GM23338 (cell line): ENCODE data around the gene ZNF581.

Source experiments
- CREB1 ChIP-seq: fragments of 250-450 bp; sonication (Bioruptor Pico); IDR thresholded peaks from 2 replicates; pipeline ENCODE4 v1.5.0; 2020; ENCODE audit warnings: low read depth, mild to moderate bottlenecking, moderate library complexity
- EZH2 ChIP-seq: fragments of 200-600 bp; sonication (generic); IDR thresholded peaks from one replicate; pipeline ENCODE4 v1.8.0; 2017; ENCODE audit warnings: antibody characterized with exemption, mild to moderate bottlenecking, low read depth; ENCODE audit not compliant: unreplicated experiment
- EZH2phosphoT487 ChIP-seq: fragments of 200-600 bp; sonication (generic); IDR thresholded peaks from one replicate; pipeline ENCODE4 v1.8.1; 2018; ENCODE audit warnings: antibody characterized with exemption; ENCODE audit not compliant: unreplicated experiment
- JUNB ChIP-seq: IDR thresholded peaks from one replicate; pipeline ENCODE4 v1.6.1; 2016; ENCODE audit warnings: antibody characterized with exemption; ENCODE audit not compliant: unreplicated experiment
- NANOG ChIP-seq: IDR thresholded peaks from 2 replicates; pipeline ENCODE4 v1.6.1; 2016; ENCODE audit warnings: antibody characterized with exemption, borderline replicate concordance
- POLR2AphosphoS5 ChIP-seq: IDR thresholded peaks from 2 replicates; pipeline ENCODE4 v1.6.1; 2016; ENCODE audit warnings: antibody characterized with exemption, low read depth
- REST ChIP-seq: IDR thresholded peaks from one replicate; pipeline ENCODE4 v1.6.1; 2018; ENCODE audit warnings: antibody characterized with exemption; ENCODE audit not compliant: unreplicated experiment
- STAT1 ChIP-seq: IDR thresholded peaks from one replicate; pipeline ENCODE4 v1.6.1; 2016; ENCODE audit warnings: antibody characterized with exemption; ENCODE audit not compliant: unreplicated experiment
- ZNF114 ChIP-seq: fragments of 250-450 bp; sonication (Bioruptor Pico); IDR thresholded peaks from 2 replicates; pipeline ENCODE4 v1.5.0; 2020; ENCODE audit warnings: mild to moderate bottlenecking, moderate library complexity
- ZNF331 ChIP-seq: fragments of 250-450 bp; sonication (Bioruptor Pico); IDR thresholded peaks from 2 replicates; pipeline ENCODE4 v1.5.0; 2020; ENCODE audit warnings: low read depth, mild to moderate bottlenecking, moderate library complexity
- TF ChIP-seq, protein P1 (sequence below), 2 experiments: fragments of 200-600 bp in 1 of 2; sonication (generic) in 1 of 2; conservative IDR thresholded peaks; 2 replicates each; pipeline versions ENCODE4 v1.5.1 to v1.6.1; 2016 to 2017; ENCODE audit warnings: antibody characterized with exemption in 2 of 2, low read depth in 2 of 2, mild to moderate bottlenecking in 2 of 2, moderate library complexity in 1 of 2
- TF ChIP-seq, protein P2 (sequence below): IDR thresholded peaks from 2 replicates; pipeline ENCODE4 v1.6.1; 2016; ENCODE audit warnings: antibody characterized with exemption
- TF ChIP-seq, protein P3 (sequence below): fragments of 250-450 bp; sonication (Bioruptor Pico); IDR thresholded peaks from 2 replicates; pipeline ENCODE4 v1.5.0; 2020; ENCODE audit warnings: mild to moderate bottlenecking, moderate library complexity

DNA sequence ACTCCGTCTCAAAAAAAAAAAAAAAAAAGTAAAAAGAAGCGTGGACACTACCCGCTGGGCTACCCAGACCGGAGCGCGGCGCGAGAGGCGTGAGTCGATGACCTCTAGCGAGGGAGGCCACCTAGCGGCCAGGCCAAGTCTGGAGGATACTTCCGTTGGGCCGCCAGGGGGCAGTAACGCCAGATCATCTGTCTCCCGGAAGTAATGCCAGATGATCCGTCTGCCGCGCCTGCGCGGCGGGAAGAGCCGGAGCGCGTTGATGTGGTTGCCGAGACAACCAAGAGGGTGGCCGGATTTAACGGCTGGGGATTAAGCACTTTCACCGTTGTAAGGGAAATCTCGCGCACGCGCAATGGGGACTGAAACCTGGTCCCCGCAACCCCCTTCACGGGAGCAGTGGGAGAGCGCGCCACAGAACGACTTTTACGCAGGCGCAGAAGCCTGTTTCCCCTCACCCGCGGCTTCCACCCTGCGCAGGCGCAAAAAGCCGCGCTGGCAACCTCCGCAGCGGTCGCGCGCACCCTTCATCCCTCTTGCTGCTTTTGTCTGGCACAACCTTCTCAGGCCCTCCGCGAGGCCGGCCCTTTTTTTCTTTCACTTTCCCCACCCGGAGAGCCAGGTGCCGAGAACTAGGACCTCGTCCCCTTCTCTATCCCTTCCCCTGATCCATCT lies 10.3 kb downstream of the ZNF581 start:
- TF ChIP-seq, protein P1, sequence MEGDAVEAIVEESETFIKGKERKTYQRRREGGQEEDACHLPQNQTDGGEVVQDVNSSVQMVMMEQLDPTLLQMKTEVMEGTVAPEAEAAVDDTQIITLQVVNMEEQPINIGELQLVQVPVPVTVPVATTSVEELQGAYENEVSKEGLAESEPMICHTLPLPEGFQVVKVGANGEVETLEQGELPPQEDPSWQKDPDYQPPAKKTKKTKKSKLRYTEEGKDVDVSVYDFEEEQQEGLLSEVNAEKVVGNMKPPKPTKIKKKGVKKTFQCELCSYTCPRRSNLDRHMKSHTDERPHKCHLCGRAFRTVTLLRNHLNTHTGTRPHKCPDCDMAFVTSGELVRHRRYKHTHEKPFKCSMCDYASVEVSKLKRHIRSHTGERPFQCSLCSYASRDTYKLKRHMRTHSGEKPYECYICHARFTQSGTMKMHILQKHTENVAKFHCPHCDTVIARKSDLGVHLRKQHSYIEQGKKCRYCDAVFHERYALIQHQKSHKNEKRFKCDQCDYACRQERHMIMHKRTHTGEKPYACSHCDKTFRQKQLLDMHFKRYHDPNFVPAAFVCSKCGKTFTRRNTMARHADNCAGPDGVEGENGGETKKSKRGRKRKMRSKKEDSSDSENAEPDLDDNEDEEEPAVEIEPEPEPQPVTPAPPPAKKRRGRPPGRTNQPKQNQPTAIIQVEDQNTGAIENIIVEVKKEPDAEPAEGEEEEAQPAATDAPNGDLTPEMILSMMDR (conservative IDR thresholded peaks at IDR 0.05; ENCODE audit: low read depth in 2 of 2) = peak; percentile 97 to 100
- TF ChIP-seq REST (no peak), EZH2phosphoT487 (no peak), EZH2 (no peak), POLR2AphosphoS5 (peak; percentile 53), JUNB (no peak), ZNF114 (CRISPR knock-in tag) (no peak), CREB1 (peak; percentile 54), ZNF331 (CRISPR knock-in tag) (no peak), STAT1 (no peak), NANOG (no peak)
- TF ChIP-seq, protein P2, sequence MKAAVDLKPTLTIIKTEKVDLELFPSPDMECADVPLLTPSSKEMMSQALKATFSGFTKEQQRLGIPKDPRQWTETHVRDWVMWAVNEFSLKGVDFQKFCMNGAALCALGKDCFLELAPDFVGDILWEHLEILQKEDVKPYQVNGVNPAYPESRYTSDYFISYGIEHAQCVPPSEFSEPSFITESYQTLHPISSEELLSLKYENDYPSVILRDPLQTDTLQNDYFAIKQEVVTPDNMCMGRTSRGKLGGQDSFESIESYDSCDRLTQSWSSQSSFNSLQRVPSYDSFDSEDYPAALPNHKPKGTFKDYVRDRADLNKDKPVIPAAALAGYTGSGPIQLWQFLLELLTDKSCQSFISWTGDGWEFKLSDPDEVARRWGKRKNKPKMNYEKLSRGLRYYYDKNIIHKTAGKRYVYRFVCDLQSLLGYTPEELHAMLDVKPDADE = peak; percentile 68; the same call in 1 of the 2 replicates
- TF ChIP-seq, protein P3, sequence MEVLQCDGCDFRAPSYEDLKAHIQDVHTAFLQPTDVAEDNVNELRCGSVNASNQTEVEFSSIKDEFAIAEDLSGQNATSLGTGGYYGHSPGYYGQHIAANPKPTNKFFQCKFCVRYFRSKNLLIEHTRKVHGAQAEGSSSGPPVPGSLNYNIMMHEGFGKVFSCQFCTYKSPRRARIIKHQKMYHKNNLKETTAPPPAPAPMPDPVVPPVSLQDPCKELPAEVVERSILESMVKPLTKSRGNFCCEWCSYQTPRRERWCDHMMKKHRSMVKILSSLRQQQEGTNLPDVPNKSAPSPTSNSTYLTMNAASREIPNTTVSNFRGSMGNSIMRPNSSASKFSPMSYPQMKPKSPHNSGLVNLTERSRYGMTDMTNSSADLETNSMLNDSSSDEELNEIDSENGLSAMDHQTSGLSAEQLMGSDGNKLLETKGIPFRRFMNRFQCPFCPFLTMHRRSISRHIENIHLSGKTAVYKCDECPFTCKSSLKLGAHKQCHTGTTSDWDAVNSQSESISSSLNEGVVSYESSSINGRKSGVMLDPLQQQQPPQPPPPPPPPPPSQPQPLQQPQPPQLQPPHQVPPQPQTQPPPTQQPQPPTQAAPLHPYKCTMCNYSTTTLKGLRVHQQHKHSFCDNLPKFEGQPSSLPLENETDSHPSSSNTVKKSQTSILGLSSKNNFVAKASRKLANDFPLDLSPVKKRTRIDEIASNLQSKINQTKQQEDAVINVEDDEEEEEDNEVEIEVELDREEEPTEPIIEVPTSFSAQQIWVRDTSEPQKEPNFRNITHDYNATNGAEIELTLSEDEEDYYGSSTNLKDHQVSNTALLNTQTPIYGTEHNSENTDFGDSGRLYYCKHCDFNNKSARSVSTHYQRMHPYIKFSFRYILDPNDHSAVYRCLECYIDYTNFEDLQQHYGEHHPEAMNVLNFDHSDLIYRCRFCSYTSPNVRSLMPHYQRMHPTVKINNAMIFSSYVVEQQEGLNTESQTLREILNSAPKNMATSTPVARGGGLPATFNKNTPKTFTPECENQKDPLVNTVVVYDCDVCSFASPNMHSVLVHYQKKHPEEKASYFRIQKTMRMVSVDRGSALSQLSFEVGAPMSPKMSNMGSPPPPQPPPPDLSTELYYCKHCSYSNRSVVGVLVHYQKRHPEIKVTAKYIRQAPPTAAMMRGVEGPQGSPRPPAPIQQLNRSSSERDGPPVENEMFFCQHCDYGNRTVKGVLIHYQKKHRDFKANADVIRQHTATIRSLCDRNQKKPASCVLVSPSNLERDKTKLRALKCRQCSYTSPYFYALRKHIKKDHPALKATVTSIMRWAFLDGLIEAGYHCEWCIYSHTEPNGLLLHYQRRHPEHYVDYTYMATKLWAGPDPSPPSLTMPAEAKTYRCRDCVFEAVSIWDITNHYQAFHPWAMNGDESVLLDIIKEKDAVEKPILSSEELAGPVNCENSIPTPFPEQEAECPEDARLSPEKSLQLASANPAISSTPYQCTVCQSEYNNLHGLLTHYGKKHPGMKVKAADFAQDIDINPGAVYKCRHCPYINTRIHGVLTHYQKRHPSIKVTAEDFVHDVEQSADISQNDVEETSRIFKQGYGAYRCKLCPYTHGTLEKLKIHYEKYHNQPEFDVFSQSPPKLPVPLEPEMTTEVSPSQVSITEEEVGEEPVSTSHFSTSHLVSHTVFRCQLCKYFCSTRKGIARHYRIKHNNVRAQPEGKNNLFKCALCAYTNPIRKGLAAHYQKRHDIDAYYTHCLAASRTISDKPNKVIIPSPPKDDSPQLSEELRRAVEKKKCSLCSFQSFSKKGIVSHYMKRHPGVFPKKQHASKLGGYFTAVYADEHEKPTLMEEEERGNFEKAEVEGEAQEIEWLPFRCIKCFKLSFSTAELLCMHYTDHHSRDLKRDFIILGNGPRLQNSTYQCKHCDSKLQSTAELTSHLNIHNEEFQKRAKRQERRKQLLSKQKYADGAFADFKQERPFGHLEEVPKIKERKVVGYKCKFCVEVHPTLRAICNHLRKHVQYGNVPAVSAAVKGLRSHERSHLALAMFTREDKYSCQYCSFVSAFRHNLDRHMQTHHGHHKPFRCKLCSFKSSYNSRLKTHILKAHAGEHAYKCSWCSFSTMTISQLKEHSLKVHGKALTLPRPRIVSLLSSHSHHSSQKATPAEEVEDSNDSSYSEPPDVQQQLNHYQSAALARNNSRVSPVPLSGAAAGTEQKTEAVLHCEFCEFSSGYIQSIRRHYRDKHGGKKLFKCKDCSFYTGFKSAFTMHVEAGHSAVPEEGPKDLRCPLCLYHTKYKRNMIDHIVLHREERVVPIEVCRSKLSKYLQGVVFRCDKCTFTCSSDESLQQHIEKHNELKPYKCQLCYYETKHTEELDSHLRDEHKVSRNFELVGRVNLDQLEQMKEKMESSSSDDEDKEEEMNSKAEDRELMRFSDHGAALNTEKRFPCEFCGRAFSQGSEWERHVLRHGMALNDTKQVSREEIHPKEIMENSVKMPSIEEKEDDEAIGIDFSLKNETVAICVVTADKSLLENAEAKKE (CRISPR knock-in tag) = no peak
